Stimulated activated CD4-positive, alpha-beta T cell treated with anti-CD3 and anti-CD28 coated beads, TNF-alpha, amount 100 ng/mL, for 4 hours (primary cell): ENCODE measurements around the gene LAYN.

Source experiments
- DNase-seq, 3 experiments: peaks; one replicate each; pipeline ENCODE4 v3.0.0-alpha.2; 2020; ENCODE audit warnings: low read depth in 3 of 3

Gene LAYN

GRCh38 chr11:111540114-111540936 lies at the start of gene LAYN:
LAYN (plus strand) TSS chr11:111540720; CDS start chr11:111540844, 124 bp downstream.
- DNase-seq = peak in 1 of 3 experiments; percentile 7

- no peak for DNase-seq
These were observed 46.5 kb upstream of the LAYN start for GRCh38 chr11:111494040-111494439.

- no peak for DNase-seq
These were observed 41.0 kb upstream of the LAYN start for GRCh38 chr11:111499483-111499882.

DNA sequence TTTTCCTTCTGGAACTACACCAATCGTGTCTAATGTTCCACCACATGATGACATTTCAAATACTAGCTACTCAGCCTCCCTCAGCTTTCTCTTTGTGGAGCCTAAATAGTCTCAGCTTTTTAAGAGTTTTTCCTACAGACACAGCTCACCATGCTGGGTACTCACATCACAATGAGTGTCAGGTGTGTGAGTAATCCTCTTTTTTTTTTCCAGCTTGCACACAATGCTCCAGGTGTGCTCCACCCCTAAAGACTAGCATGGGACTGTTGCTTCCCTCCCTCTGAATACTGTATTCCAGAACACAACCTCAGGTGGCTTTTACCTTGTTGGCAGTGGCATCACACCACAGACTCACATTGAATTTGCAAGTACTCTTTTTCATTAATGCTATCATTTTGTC lies 40.0 kb upstream of the LAYN start:
- DNase-seq = no peak

DNA sequence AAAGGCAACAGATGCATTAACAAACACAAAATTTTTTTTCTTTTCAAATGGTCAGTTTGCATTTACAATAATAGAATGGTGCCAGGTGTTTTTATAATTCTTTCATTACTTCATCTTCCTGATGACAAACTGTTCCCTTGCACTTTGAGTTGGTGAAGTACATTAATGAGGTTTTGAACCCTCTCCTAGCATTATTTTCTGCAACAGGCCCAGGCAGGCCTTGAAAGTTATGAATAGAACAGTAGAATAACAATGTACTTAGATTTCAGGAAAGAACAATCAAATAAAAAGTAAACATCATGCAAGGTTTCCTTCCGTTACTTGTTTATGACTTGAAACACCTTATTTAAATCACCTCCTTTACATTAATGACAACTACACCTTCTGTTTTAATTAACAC lies 37.9 kb upstream of the LAYN start:
- DNase-seq = no peak

DNA sequence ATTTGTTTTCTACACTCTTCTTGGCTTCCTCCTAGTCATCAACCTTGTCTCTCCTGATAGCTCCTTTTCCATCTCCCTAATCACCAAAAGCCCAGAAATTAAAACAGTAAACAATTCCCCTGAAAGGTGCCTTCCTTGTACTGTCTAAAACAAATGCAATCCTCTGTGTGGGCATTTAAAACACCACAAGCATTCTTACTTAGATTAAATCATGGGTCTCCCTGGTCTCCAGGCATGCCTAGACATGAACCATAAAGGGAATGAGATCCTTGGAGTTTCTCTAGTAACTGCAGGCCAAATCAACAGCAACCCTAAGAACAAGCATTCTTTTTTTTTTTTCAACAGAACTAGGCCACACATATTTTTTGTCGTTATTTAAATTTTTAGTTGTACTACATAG lies 30.2 kb upstream of the LAYN start:
- no peak for DNase-seq

GRCh38 chr11:111512296-111513239 lies 28.0 kb upstream of the LAYN start, which contains the start of gene BTG4:
BTG4 (minus strand) TSS chr11:111512386; CDS start chr11:111498776, 13,610 bp downstream.
- no peak for DNase-seq

DNA sequence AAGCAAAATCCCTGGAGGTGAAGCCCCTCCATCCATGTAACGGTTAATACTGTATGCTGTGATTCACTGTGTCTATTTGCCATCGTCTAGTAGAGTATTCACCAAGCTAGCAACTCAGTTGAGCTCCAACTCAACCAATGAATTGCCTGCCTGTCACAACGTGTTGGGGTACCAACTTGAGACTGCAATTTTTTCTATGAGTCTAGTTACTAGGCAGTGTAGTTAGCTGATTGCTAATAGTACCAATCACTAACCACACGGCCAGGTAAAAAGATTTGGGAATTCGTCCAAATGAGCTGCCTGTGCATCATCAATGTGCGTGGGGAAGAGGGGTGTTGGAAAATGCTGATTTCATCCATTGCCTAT lies 27.3 kb upstream of the LAYN start:
- no peak for DNase-seq

GRCh38 chr11:111514216-111515031 lies 26.1 kb upstream of the LAYN start, which contains the start of gene HOATZ:
HOATZ (plus strand) TSS chr11:111514778; CDS start chr11:111514785, 7 bp downstream.
- no peak for DNase-seq

DNA sequence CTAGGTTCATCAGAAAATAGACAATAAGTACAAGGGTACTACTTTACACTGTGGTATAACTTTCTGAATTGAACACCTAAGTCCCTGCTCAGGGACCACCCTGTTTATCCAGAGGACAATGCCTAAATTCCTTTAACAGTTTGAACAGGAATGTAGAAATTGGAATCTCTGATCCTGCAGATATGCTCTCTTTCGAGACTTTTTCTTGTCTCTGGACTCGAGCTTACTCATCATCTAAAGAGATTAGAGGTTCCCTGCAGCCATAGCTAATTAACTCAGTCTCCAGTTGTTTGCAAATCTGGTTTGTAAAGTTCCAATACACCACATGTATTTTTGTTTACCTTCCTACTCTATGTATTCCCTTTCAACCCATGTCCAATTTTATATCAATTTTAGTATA lies 24.9 kb upstream of the LAYN start:
- no peak for DNase-seq

GRCh38 chr11:111518668-111519067 lies 21.9 kb upstream of the LAYN start:
- no peak for DNase-seq

DNA sequence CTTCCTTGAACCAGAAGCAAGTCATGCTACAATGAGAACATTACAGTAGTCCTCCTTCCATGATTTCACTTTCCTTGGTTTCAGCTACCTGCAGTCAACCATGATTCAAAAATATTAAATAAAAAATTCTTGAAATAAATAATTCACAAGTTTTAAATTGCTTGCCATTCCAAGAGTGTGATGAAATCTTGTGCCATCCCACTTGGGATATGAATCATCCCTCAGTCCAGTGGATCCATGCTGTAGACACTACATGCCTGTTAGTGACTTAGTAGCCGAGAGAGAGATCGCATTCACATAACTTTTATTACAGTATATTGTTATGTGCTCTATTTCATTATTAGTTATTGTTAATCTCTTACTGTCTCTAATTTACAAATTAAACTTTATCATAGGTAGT lies 20.0 kb upstream of the LAYN start:
- no peak for DNase-seq

GRCh38 chr11:111521135-111521534 lies 19.4 kb upstream of the LAYN start:
- DNase-seq = no peak

DNA sequence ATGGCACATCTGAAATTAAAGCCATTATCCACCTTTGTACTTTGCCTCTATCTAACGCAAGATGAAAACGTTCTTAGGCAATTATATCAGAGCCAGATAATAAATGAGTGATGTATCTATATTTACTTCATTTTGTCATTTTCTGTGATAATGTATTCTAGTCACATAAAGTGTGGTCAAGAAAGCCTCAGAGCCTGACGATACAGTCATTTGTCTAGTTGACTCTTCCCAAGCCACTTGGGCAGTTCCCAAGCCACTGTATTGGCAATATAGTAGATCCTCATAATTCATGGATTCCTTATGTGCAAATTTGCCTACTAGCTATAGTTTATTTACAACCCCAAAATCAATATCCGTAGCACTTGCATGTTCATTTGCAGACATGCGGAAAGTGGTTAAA lies 18.1 kb upstream of the LAYN start:
- DNase-seq = no peak

DNA sequence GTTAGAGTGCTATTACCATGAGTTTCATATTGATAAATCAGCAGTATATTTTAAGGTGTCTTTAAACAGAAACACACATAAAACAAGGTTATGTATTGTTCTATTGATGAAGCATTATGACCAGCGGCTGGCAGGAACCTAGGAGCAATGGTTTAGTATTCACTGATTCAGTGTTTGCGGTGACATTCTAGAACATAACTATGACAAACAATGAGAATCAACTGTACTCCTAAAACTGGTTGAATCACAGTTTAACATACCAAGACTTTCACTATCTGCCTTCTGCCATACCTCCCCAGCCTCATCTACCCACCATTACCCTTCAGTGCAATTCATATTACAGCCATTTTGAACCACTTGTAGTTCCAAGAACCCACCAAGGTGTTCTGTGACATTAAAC lies 17.2 kb upstream of the LAYN start:
- no peak for DNase-seq

GRCh38 chr11:111524056-111524455 lies 16.5 kb upstream of the LAYN start:
- DNase-seq = no peak

- no peak for DNase-seq
These were observed 15.1 kb upstream of the LAYN start for GRCh38 chr11:111525456-111525855.

GRCh38 chr11:111526501-111526900 lies 14.0 kb upstream of the LAYN start:
- DNase-seq = no peak

DNA sequence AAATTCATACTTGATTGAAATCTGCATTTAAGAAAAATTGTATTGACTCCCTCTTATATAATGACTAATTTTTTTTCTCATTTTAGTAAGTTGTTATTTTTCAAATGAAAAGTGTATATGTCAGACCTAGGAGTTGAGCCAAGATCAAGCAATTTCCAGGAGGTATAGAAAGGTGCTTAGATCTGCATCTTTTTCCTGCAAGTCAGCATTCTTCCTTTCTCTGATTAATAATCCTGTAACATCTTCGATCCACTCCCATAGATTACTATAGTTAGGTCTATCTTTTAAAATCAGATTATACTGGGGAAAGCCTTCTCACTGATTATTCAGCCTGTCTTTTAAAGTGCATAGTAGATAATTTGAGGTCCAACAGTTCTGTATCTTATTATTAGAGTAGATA lies 13.2 kb upstream of the LAYN start:
- DNase-seq = no peak

GRCh38 chr11:111528557-111528956 lies 12.0 kb upstream of the LAYN start:
- no peak for DNase-seq

DNA sequence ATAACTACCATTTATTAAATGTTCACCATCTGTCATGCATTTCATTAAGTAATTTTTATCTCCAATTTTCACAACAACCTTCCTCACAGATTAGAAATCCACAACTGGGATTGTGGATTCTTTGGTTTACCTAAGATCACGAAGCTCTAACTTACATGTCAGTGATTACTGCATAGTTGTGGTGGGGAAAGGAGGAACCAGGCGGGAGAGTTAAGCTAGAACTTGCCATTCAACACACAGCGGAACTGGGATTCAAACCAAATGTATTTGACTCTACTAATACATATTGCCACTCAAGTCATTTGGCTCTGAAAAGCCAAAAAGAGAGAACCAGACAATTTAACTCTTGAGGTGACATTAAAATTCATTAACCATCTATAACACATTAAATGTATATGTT lies 10.4 kb upstream of the LAYN start:
- no peak for DNase-seq

DNA sequence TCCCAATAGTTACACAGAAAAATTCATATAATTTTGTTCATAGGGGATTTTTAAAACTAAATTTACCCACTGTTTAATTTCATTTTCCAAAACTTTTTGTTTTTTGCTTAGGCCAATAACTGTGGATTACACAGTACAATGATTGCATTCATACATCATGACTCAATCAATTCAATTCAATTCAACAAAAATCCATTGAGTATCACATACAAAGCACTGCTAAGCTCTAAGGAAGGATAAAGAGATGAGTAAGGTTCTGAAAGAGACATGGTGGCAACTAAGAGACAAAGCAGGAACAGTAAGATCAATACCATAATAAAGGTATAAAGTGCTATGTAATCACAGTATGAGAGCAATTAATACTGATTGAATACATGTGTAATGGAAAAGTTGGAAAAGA lies 9.4 kb upstream of the LAYN start:
- DNase-seq = no peak
